ENCODE results near the gene MED29. TPM values are rescaled to one million over a fixed set of nuclear protein-coding genes. Genes with fewer than 3 reads are reported as not detected.

MED29 gene
- total and polyA plus RNA-seq, 2 of the 13 experiments (the other 11 are each of a cell fraction or from before 2014, with no cell fraction given) = 14.0 to 19.7 TPM

DNA sequence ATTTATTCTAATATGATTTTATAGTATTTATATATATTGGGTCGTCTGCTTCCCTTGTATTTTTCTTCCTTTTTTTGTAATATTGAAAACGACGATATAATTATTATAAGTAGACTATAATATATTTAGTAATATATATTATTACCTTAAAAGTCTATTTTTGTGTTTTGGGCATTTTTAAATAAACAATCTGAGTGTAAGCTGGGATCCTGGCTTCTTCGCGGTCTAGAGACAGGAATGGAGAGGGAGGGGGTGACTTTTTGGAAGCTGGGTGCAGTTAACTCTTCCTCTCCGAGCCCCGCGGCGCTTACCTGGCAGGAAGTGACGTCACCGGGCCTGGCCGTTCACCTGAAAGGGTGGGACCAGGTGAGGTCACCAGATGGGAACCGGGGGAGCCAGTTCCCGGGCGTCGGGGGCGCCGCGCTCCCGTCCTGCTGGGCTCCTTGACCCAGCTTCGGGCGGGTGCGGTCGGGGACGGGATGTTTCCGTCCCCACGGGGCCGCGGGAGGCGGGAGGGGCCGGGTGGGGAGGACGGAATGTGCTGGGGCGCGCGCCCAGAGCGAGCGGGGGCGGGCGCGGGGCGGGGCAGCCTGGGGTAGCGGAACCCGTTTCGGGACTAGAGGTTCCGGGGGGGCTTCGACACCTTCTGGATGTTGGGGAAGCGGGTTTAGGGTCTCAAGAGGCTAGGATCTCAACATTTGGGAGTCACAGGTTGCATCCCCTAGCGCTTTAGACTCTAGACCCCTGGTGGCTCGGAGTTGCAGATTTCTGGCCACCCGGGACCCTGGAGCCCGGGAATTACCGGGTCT lies 18.2 kb downstream of the MED29 start (continued):
- TF ChIP-seq ETS1 (CRISPR knock-in tag; IDR thresholded peaks at IDR 0.05) (no peak), ZNF678 (CRISPR knock-in tag; IDR thresholded peaks at IDR 0.05) (no peak), GATAD1 (CRISPR knock-in tag; IDR thresholded peaks at IDR 0.05) (no peak), ZNF460 (CRISPR knock-in tag; IDR thresholded peaks at IDR 0.05; ENCODE audit: borderline replicate concordance) (no peak), ZKSCAN1 (IDR thresholded peaks at IDR 0.05; ENCODE audit: low read length) (no peak), ZNF605 (CRISPR knock-in tag; IDR thresholded peaks at IDR 0.05) (0 out of 2 replicates have a peak, but pooled peaks have one; percentile 53), ZNF709 (CRISPR knock-in tag; IDR thresholded peaks at IDR 0.05) (no peak), POGK (CRISPR knock-in tag; conservative IDR thresholded peaks at IDR 0.05) (peak; percentile 73; the same call in 1 of the 2 replicates), IKZF5 (CRISPR knock-in tag; IDR thresholded peaks at IDR 0.05) (peak; percentile 62), SIN3A (IDR thresholded peaks at IDR 0.05; ENCODE audit: borderline replicate concordance, low read depth, low read length) (no peak), NFKBIZ (CRISPR knock-in tag; IDR thresholded peaks at IDR 0.05) (no peak), JUND (CRISPR knock-in tag; IDR thresholded peaks at IDR 0.05) (peak; percentile 65; the same call in 1 of the 2 replicates), SATB2 (CRISPR knock-in tag; IDR thresholded peaks at IDR 0.05) (no peak), CEBPB (IDR thresholded peaks at IDR 0.05; ENCODE audit: borderline replicate concordance, low read depth, low read length) (no peak), MYPOP (CRISPR knock-in tag; IDR thresholded peaks at IDR 0.05) (0 out of 2 replicates have a peak, but pooled peaks have one; percentile 28), FIP1L1 (IDR thresholded peaks at IDR 0.05; ENCODE audit: borderline replicate concordance, insufficient read depth, low read depth, low read length) (no peak)
- TF ChIP-seq, protein P1, sequence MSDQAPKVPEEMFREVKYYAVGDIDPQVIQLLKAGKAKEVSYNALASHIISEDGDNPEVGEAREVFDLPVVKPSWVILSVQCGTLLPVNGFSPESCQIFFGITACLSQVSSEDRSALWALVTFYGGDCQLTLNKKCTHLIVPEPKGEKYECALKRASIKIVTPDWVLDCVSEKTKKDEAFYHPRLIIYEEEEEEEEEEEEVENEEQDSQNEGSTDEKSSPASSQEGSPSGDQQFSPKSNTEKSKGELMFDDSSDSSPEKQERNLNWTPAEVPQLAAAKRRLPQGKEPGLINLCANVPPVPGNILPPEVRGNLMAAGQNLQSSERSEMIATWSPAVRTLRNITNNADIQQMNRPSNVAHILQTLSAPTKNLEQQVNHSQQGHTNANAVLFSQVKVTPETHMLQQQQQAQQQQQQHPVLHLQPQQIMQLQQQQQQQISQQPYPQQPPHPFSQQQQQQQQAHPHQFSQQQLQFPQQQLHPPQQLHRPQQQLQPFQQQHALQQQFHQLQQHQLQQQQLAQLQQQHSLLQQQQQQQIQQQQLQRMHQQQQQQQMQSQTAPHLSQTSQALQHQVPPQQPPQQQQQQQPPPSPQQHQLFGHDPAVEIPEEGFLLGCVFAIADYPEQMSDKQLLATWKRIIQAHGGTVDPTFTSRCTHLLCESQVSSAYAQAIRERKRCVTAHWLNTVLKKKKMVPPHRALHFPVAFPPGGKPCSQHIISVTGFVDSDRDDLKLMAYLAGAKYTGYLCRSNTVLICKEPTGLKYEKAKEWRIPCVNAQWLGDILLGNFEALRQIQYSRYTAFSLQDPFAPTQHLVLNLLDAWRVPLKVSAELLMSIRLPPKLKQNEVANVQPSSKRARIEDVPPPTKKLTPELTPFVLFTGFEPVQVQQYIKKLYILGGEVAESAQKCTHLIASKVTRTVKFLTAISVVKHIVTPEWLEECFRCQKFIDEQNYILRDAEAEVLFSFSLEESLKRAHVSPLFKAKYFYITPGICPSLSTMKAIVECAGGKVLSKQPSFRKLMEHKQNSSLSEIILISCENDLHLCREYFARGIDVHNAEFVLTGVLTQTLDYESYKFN (CRISPR knock-in tag; conservative IDR thresholded peaks at IDR 0.05) = 0 out of 2 replicates have a peak, but pooled peaks have one; percentile 6
- TF ChIP-seq, protein P2, sequence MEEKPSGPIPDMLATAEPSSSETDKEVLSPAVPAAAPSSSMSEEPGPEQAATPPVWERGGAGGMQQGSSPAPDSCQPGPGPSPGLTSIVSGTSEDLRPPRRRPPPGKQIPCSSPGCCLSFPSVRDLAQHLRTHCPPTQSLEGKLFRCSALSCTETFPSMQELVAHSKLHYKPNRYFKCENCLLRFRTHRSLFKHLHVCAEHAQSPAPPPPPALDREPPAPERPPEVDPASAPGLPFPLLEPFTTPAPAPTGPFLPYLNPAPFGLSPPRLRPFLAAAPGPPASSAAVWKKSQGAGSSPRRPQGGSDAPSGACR (CRISPR knock-in tag; IDR thresholded peaks at IDR 0.05) = 0 out of 2 replicates have a peak, but pooled peaks have one; percentile 56

Data from HepG2 (cell line).